Upper lobe of left lung (tissue), 6 donors: ENCODE data around the gene NAA80. TPM values are rescaled to one million over a fixed set of nuclear protein-coding genes. Genes with fewer than 3 reads are reported as not detected.

Source experiments
- ATAC-seq, 2 donors: fragments of 200-7000 bp; cut with Tn5 transposase; one replicate each; pipeline ENCODE4 v1.9.1; 2022; ENCODE audit warnings: mild to moderate bottlenecking in 2 of 2, moderate library complexity in 2 of 2; ENCODE audit not compliant: low FRiP score in 2 of 2
- DNase-seq, 2 donors: peaks; one replicate each; pipeline ENCODE4 v3.0.0-alpha.2; 2019 to 2020
- H3K27ac ChIP-seq, 4 donors: fragments of 200-600 bp; sonication (generic); one replicate each; pipeline ENCODE4 v1.5.1; 2016 to 2019
- H3K27me3 ChIP-seq, 4 donors: fragments of 200-600 bp; sonication (generic); one replicate each; pipeline ENCODE4 v1.5.1; 2017 to 2019
- H3K36me3 ChIP-seq, 4 donors: fragments of 200-600 bp; sonication (generic); one replicate each; pipeline ENCODE4 v1.5.1; 2016 to 2019
- H3K4me1 ChIP-seq, 4 donors: fragments of 200-600 bp; sonication (generic); one replicate each; pipeline ENCODE4 v1.5.1; 2018 to 2019
- H3K4me3 ChIP-seq, 4 donors: fragments of 200-600 bp; sonication (generic); one replicate each; pipeline ENCODE4 v1.5.1; 2017 to 2019; ENCODE audit warnings: mild to moderate bottlenecking in 2 of 4, moderate library complexity in 1 of 4
- H3K9me3 ChIP-seq, 4 donors: fragments of 200-600 bp; sonication (generic); one replicate each; pipeline ENCODE4 v1.5.1; 2018 to 2019
- EP300 ChIP-seq, 4 donors: sonication (generic); formaldehyde crosslinking; IDR thresholded peaks; one replicate each; pipeline ENCODE4 v1.5.1; 2017; ENCODE audit warnings: antibody characterized with exemption in 4 of 4, control low read depth in 2 of 4
- POLR2A ChIP-seq, 4 donors: fragments of 450-650 bp; IDR thresholded peaks; one replicate each; pipeline ENCODE4 v1.5.1; 2016 to 2017; ENCODE audit warnings: antibody characterized with exemption in 4 of 4, mild to moderate bottlenecking in 2 of 4
- POLR2AphosphoS5 ChIP-seq, 2 donors: sonication (generic); formaldehyde crosslinking; IDR thresholded peaks; one replicate each; pipeline ENCODE4 v1.5.1; 2017; ENCODE audit warnings: antibody characterized with exemption in 2 of 2
- WGBS, 2 donors: methylation state at CpG; one replicate each; pipeline ENCODE4 v1.1.5; 2017 to 2018; 5-methylcytosine and 5-hydroxymethylcytosine counted together
- total RNA-seq, 6 donors: library from RNA; depleted of rRNA in 4 of 6; stranded (reverse); fragments of >200 nt in 4 of 6; gene quantifications; one replicate each; pipeline versions ENCODE4 v1.1.0 to v1.2.1, GENCODE V29; 2016 to 2021
- TF ChIP-seq, protein P1 (sequence below), 6 experiments: fragments of 450-650 bp in 4 of 6; fragments of 200-600 bp in 2 of 6; sonication (generic) in 2 of 6; IDR thresholded peaks; one replicate each; pipeline ENCODE4 v1.5.1; 2016 to 2019; ENCODE audit warnings: antibody characterized with exemption in 6 of 6
- donor health status: DM: no; HTN: no; CAD: no; lungs with moderate emphysema.
- donor health status: DM: no; HTN: yes; CAD: no; lungs with severe emphysema.

Gene NAA80
- total RNA-seq, 6 donors from 2014 or later, result 12.1 to 34.5 (median 15.1) TPM

DNA sequence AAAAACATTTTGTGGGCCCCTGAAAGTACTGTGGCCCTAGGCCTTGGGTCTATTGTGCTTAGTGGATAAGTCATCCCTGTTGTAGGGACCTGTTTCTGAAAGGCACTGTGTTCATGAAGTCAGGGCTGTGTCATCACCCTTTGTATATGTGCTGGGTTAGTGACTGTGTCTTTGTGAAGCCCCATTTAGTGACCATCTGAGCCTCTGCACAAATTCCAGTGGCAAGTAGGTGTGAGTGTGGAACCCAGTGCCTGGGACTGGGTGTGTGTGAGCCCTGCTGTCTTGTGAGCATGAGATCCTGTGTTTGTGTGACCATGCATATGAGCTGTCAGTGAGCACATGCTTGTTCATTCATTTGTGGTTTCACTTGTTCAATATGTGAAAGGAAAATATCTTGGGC, 5.4 kb upstream of the NAA80 start:
- DNase-seq, result no peak
- Histone ChIP-seq H3K36me3 (peaks cover 0 to 21% (median 0%) of the 10 kb centered on the region in 4 donors), H3K4me1 (peaks cover 32 to 45% (median 41%) of the 10 kb centered on the region in 4 donors), H3K27ac (no peak overlapping the region), H3K9me3 (no peaks in the 10 kb centered on the region), H3K4me3 (no peak overlapping the region), H3K27me3 (no peaks in the 10 kb centered on the region)
- TF ChIP-seq POLR2A (IDR thresholded peaks at IDR 0.05), result no peak
- no peak for TF ChIP-seq EP300 (IDR thresholded peaks at IDR 0.05)
- no peak for ATAC-seq

DNA sequence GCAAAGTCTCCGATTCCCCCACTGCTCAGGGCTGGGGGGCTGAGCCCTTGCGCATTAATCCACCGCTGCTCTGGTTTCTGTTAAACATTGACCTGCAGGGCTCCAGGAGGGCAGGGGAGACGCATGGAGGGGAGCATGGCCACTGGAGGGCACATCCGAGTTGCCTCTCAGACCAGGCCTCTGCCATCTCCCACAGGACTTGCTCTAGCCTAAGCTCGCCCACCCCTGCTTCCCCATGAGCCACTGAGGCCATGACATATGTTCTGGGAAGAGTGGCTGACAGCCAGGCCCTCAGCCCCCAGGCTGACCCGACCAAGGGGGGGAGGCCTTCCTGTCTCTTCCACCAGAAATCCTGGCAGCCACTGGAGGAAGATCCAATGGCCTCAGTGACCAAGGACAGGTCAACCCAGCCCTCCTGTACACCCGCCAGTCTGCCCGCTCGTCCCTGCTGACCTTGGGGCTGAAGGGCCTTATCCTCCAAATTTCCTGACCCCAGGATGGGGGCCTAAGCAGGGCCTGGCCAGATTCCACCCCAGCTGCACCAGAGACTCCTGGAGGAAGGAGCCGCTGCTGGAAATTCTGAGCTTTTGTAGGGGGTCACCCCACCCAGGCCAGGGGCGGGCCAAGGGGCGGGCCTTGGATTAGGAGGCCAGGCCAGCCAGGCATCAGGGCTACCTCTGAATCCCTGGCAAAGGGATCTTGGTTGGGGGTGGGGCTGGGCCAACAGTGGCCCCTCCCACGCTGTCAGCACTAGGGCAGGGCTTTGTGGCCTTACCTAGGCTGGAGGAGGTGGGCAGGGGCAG, 4.0 kb upstream of the NAA80 start, which contains the start of gene HYAL1:
Gene HYAL1 (minus strand): TSS at position 562 of the 803 bp plus-strand sequence. CDS start 618 bp downstream, outside the sequence.
- no peaks in the 10 kb centered on the region for H3K27me3 ChIP-seq
- peaks cover 0 to 16% (median 0%) of the 10 kb centered on the region in 4 donors for H3K36me3 ChIP-seq
- DNase-seq, result peak; percentile 91 to 93
- H3K4me1 ChIP-seq, result peaks cover 38 to 50% (median 47%) of the 10 kb centered on the region in 4 donors
- TF ChIP-seq POLR2A (IDR thresholded peaks at IDR 0.05) (peak in 2 of 4 donors; percentile 59 to 81), EP300 (IDR thresholded peaks at IDR 0.05) (peak in 1 of 4 donors; percentile 10), POLR2AphosphoS5 (IDR thresholded peaks at IDR 0.05) (peak; percentile 79 to 87)
- TF ChIP-seq, protein P1, sequence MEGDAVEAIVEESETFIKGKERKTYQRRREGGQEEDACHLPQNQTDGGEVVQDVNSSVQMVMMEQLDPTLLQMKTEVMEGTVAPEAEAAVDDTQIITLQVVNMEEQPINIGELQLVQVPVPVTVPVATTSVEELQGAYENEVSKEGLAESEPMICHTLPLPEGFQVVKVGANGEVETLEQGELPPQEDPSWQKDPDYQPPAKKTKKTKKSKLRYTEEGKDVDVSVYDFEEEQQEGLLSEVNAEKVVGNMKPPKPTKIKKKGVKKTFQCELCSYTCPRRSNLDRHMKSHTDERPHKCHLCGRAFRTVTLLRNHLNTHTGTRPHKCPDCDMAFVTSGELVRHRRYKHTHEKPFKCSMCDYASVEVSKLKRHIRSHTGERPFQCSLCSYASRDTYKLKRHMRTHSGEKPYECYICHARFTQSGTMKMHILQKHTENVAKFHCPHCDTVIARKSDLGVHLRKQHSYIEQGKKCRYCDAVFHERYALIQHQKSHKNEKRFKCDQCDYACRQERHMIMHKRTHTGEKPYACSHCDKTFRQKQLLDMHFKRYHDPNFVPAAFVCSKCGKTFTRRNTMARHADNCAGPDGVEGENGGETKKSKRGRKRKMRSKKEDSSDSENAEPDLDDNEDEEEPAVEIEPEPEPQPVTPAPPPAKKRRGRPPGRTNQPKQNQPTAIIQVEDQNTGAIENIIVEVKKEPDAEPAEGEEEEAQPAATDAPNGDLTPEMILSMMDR (IDR thresholded peaks at IDR 0.05), result peak in 4 of 6 experiments; percentile 15 to 52 (median 46)
- WGBS, 2 donors, result 35 to 57% methylated on average over 5 to 11 of the region's 14 CpGs
- peak within 1 kb of the TSS; percentile 28 to 86 (median 45) for H3K4me3 ChIP-seq
- peak within 1 kb of the TSS; percentile 70 to 93 (median 92) for H3K27ac ChIP-seq
- ATAC-seq, result peak; percentile 7 to 79
- H3K9me3 ChIP-seq, result no peaks in the 10 kb centered on the region

DNA sequence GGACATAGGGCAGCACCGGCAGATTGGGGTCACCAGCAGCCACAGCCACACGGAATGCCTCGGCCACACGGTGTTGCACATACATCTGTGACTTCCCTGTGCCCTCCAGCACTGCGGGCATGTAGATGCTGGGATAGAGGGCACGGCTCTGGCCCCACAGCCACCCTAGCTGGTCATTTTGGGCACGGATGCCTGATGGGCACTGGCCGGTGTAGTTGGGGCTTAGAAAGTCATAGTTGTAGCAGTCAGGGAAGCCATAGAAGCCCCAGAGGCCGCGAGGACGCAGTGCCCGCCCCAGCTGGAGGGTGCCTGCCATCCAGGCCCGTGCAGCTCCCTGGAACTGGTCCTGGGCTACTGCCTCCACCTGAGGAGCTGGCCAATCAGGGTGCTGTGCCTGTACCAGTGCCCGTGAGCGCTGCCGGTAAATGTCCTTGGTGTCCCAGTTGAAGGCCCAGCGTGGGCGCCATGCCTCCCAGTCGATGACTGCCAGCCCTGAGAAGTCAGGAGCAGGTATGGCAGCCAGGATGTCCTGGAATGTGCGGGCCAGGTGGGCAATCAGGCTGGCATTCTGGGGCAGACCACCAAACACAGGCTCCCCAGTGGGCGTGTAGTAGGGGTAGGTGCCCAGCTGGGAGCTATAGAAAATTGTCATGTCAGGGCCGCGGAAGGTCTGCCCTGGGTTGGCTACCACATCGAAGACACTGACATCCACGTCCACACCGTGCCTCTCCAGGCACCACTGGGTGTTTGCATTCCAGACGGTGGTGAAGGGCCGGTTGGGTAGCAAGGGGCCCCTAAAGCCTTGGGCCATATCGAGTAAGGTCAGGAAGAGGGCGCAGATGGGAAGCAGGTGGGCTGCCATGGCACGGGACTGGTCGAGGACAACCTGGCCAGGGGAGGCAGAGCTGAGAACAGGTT, 3.1 kb upstream of the NAA80 start:
- Histone ChIP-seq H3K4me3 (peak overlapping the region; percentile 28 to 86 (median 45)), H3K27ac (peak overlapping the region; percentile 70 to 93 (median 92)), H3K4me1 (peaks cover 41 to 55% (median 52%) of the 10 kb centered on the region in 4 donors), H3K27me3 (no peaks in the 10 kb centered on the region), H3K9me3 (no peaks in the 10 kb centered on the region), H3K36me3 (peaks cover 0 to 16% (median 0%) of the 10 kb centered on the region in 4 donors)
- WGBS, 2 donors, result 70 to 82% methylated on average over 20 to 32 of the region's 32 CpGs
- DNase-seq (peak in 1 of 2 donors; percentile 79), ATAC-seq (no peak)
- TF ChIP-seq POLR2AphosphoS5 (IDR thresholded peaks at IDR 0.05) (no peak), EP300 (IDR thresholded peaks at IDR 0.05) (no peak), POLR2A (IDR thresholded peaks at IDR 0.05) (no peak)
- TF ChIP-seq, protein P1 (IDR thresholded peaks at IDR 0.05), result no peak

DNA sequence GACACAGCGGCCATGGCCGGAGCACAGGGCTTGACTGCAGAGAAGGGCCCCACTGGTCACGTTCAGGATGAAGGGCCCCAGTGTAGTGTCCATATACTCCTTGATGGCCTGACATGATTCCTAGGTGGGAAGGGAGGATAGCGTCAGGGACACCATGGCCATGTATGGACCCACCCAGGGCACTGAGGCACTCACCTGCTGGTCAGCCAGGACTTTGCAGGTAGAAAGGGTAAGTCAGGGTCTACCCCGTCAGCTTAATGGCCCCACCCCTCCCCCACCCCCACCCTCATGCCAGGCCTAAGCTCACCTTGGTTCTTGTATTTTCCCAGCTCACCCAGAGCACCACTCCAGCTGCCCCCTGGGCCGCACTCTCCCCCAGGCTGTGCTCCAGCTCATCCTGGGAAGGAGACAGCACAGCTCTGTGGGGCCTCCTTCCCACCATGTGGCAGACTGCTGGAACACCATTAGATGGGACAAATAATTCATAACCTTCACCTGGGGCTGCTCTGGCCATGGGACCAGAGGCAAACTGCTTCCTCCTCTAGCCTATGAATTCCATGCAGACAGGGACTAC, 1.6 kb upstream of the NAA80 start:
- no peak for DNase-seq
- Histone ChIP-seq H3K4me1 (peaks cover 41 to 55% (median 52%) of the 10 kb centered on the region in 4 donors), H3K9me3 (no peaks in the 10 kb centered on the region), H3K27me3 (no peaks in the 10 kb centered on the region), H3K36me3 (peaks cover 0 to 13% (median 2%) of the 10 kb centered on the region in 4 donors), H3K27ac (peak overlapping the region; percentile 85 to 93 (median 92)), H3K4me3 (peak overlapping the region in 1 of 4 donors; percentile 86)
- no peak for ATAC-seq
- no peak for TF ChIP-seq EP300 (IDR thresholded peaks at IDR 0.05)
- no peak for TF ChIP-seq POLR2AphosphoS5 (IDR thresholded peaks at IDR 0.05)
- TF ChIP-seq POLR2A (IDR thresholded peaks at IDR 0.05), result no peak
- TF ChIP-seq, protein P1 (IDR thresholded peaks at IDR 0.05), result no peak
- WGBS, 2 donors, result 82 to 89% methylated on average over 4 to 6 of the region's 6 CpGs
